Panc1 (cell line): ENCODE data around the gene LRRC4B. TPM values are rescaled to one million over a fixed set of nuclear protein-coding genes. Genes with fewer than 3 reads are reported as not detected.

Experiments used
- ATAC-seq: fragments of 200-7000 bp; cut with Tn5 transposase; 2 replicates; pipeline ENCODE4 v1.9.1; 2020; ENCODE audit warnings: mild to moderate bottlenecking, moderate library complexity
- BruUV-seq: library from RNA; stranded (reverse); fragments of 400-500 nt; replicated peaks from 2 replicates; lab custom pipeline; 2021; lab: Mats Ljungman, UMichigan
- CTCF ChIA-PET: fragments of 300-600 bp; sonication (Branson Sonifier 250); formaldehyde crosslinking; loops from one replicate; lab custom pipeline; 2022; ENCODE audit warnings: antibody characterized with exemption; lab: Charles Lee
- POLR2A ChIA-PET: fragments of 300-600 bp; sonication (Branson Sonifier 250); formaldehyde crosslinking; loops from one replicate; lab custom pipeline; 2022; ENCODE audit warnings: antibody characterized with exemption; lab: Charles Lee
- DNase-seq: peaks from one replicate; pipeline ENCODE4 v3.0.0-alpha.2; 2010; ENCODE audit warnings: low read depth, low spot score
- H3K27ac ChIP-seq: 2 replicates; pipeline ENCODE4 v1.5.1; 2011; ENCODE audit warnings: mild to moderate bottlenecking, low read length, inconsistent platforms
- H3K27me3 ChIP-seq: fragments of 200-500 bp; sonication (Bioruptor generic); 2 replicates; pipeline ENCODE4 v1.6.0; 2014; ENCODE audit warnings: low read length, inconsistent platforms; ENCODE audit not compliant: control insufficient read depth, insufficient read depth
- H3K36me3 ChIP-seq: fragments of 200-500 bp; sonication (Bioruptor generic); 2 replicates; pipeline ENCODE4 v1.5.1; 2014; ENCODE audit warnings: inconsistent platforms, mild to moderate bottlenecking, low read length, moderate library complexity; ENCODE audit not compliant: control insufficient read depth, insufficient read depth
- H3K4me1 ChIP-seq: 2 replicates; pipeline ENCODE4 v1.5.1; 2011; ENCODE audit warnings: inconsistent platforms, mild to moderate bottlenecking, low read length, moderate library complexity; ENCODE audit not compliant: control insufficient read depth, insufficient read depth
- H3K4me3 ChIP-seq, 2 experiments: 2 replicates each; pipeline ENCODE4 v1.5.1; 2011 to 2012; ENCODE audit warnings: low read depth in 2 of 2, low read length in 2 of 2, mild to moderate bottlenecking in 2 of 2, inconsistent platforms in 1 of 2, moderate library complexity in 1 of 2
- H3K9me3 ChIP-seq: fragments of 200-500 bp; sonication (Bioruptor generic); 2 replicates; pipeline ENCODE4 v1.5.1; 2014; ENCODE audit warnings: low read depth, mild to moderate bottlenecking, inconsistent platforms, low read length, moderate library complexity; ENCODE audit not compliant: control insufficient read depth, insufficient read depth
- CTCF ChIP-seq: fragments of 450-650 bp; IDR thresholded peaks from 2 replicates; pipeline ENCODE4 v1.5.1; 2017; ENCODE audit warnings: mild to moderate bottlenecking
- POLR2AphosphoS5 ChIP-seq: IDR thresholded peaks from 2 replicates; pipeline ENCODE4 v1.6.1; 2012; ENCODE audit warnings: mild to moderate bottlenecking, low read depth, low read length, moderate library complexity
- REST ChIP-seq, 2 experiments: IDR thresholded peaks; 2 replicates each; pipeline ENCODE4 v1.6.1; 2011 to 2012; ENCODE audit warnings: low read depth in 2 of 2, control low read depth in 1 of 2, low read length in 1 of 2, mild to moderate bottlenecking in 1 of 2, moderate library complexity in 1 of 2; ENCODE audit not compliant: insufficient read depth in 1 of 2
- SIN3A ChIP-seq: IDR thresholded peaks from 2 replicates; pipeline ENCODE4 v1.6.1; 2012; ENCODE audit warnings: low read depth, mild to moderate bottlenecking, low read length, moderate library complexity, borderline replicate concordance; ENCODE audit not compliant: insufficient read depth
- TCF7L2 ChIP-seq: IDR thresholded peaks from 2 replicates; pipeline ENCODE4 v1.6.1; 2011; ENCODE audit warnings: mild to moderate bottlenecking, low read depth, low read length, inconsistent platforms
- in situ Hi-C: cut with HindIII; loops from 2 replicates; pipeline ENCODE4 v1.10.0; 2016; ENCODE audit warnings: low sequenced_read_pairs, low pct_unique_long_range_greater_than_20kb
- intact Hi-C: fragments of 100-400 bp; cut with micrococcal nuclease; formaldehyde crosslinking; loops from one replicate; pipeline ENCODE4 v1.10.0; 2022; ENCODE audit not compliant: unreplicated experiment
- total RNA-seq: library from RNA; stranded (reverse); gene quantifications from one replicate; pipeline ENCODE4 v1.2.1, GENCODE V29; 2021; ENCODE audit not compliant: unreplicated experiment

Gene LRRC4B
- total RNA-seq, 1 experiment from 2014 or later: 0.57 TPM

- intact Hi-C loops: no loop called here
- Histone ChIP-seq H3K4me1 (no peaks in the 10 kb centered on the region), H3K4me3 (peak overlapping the region; percentile 81 to 89), H3K9me3 (no peaks in the 10 kb centered on the region), H3K27ac (no peak overlapping the region; the same call in 1 of the 2 replicates), H3K27me3 (no peaks in the 10 kb centered on the region), H3K36me3 (no peaks in the 10 kb centered on the region)
- TSS peak; percentile 92 for BruUV-seq
- ChIA-PET CTCF (no interaction called here), POLR2A (no interaction called here)
- no peak for TF ChIP-seq TCF7L2
- no peak for TF ChIP-seq SIN3A
- TF ChIP-seq CTCF: no peak
- no peak for TF ChIP-seq POLR2AphosphoS5
- TF ChIP-seq REST (IDR thresholded peaks at IDR 0.05; ENCODE audit: insufficient read depth in 1 of 2, low read depth in 2 of 2, low read length in 1 of 2): no peak
- no peak for ATAC-seq
- DNase-seq: no peak
- in situ Hi-C loops: no loop called here
These were observed 91.4 kb downstream of the LRRC4B start for GRCh38 chr19:50476907-50477238.

- Histone ChIP-seq H3K4me3 (peak within 1 kb of the TSS; percentile 81 to 89), H3K27ac (peak within 1 kb of the TSS; percentile 74), H3K9me3 (no peaks in the 10 kb centered on the region), H3K36me3 (no peaks in the 10 kb centered on the region), H3K4me1 (no peaks in the 10 kb centered on the region), H3K27me3 (no peaks in the 10 kb centered on the region)
- ChIA-PET POLR2A (no interaction called here), CTCF (no interaction called here)
- intact Hi-C loops: no loop called here
- in situ Hi-C loops: no loop called here
- peak; percentile 74 for TF ChIP-seq POLR2AphosphoS5
- TF ChIP-seq REST (IDR thresholded peaks at IDR 0.05; ENCODE audit: insufficient read depth in 1 of 2, low read depth in 2 of 2, low read length in 1 of 2): no peak
- TF ChIP-seq SIN3A: 0 out of 2 replicates have a peak, but pooled peaks have one; percentile 40
- DNase-seq: peak; percentile 47
- no TSS peak for BruUV-seq
- ATAC-seq: peak; percentile 94
These were observed 91.9 kb downstream of the LRRC4B start, which contains the start of the genes EMC10 and GARIN5A for GRCh38 chr19:50476224-50476906. Gene EMC10 (plus strand): TSS chr19:50476507. CDS start chr19:50476545, 38 bp downstream. Gene GARIN5A (minus strand): TSS chr19:50476848. CDS start chr19:50476388, 460 bp downstream.
